HepG2 (cell line): ENCODE results near the gene SMTN. TPM values are rescaled to one million over a fixed set of nuclear protein-coding genes. Genes with fewer than 3 reads are reported as not detected.
A peak's percentile ranks its signal among the peaks of the same experiment; 100 is the strongest.

Experiments used
- ATAC-seq: fragments of 200-7000 bp; cut with Tn5 transposase; 3 replicates; pipeline ENCODE4 v1.9.1; 2020; ENCODE audit warnings: mild to moderate bottlenecking, moderate library complexity
- BruUV-seq: library from RNA; stranded (reverse); fragments of 400-500 nt; replicated peaks from 2 replicates; lab custom pipeline; 2021; lab: Mats Ljungman, UMichigan
- CTCF ChIA-PET: fragments of 300-600 bp; formaldehyde crosslinking; extraction: SDS; loops from one replicate; lab custom pipeline; 2021; ENCODE audit warnings: low total read pairs, inconsistent platforms, low intra/inter-chr PET ratio; lab: Yijun Ruan, JAX
- POLR2A ChIA-PET: fragments of 350-600 bp; sonication (Branson Sonifier 250); formaldehyde crosslinking; loops from one replicate; lab custom pipeline; 2020; ENCODE audit warnings: antibody characterized with exemption, inconsistent platforms; lab: Yijun Ruan, JAX
- DNase-seq: peaks from one replicate; pipeline ENCODE4 v3.0.0-alpha.2; 2015; ENCODE audit warnings: low spot score
- FAIRE-seq: peaks from 3 replicates; lab custom pipeline; 2011; peaks lifted over from hg19 to GRCh38; lab: Jason Lieb, UNC
- H2AFZ ChIP-seq: one replicate; pipeline ENCODE4 v1.6.1; 2011; ENCODE audit warnings: low read length, inconsistent platforms
- H3K27ac ChIP-seq: fragments of 300-600 bp; 3 replicates; pipeline ENCODE4 v1.8.0; 2011; ENCODE audit warnings: mixed run types, mild to moderate bottlenecking, mixed read lengths, low read length, inconsistent platforms; ENCODE audit not compliant: insufficient read depth; ENCODE audit errors: extremely low read length
- H3K27me3 ChIP-seq, 2 experiments: fragments of 200-600 bp in 1 of 2; 2 replicates in 1 of 2; 3 replicates in 1 of 2; pipeline versions ENCODE4 v1.6.0 to v1.8.0; 2011; ENCODE audit warnings: low read length in 2 of 2, mild to moderate bottlenecking in 2 of 2, moderate library complexity in 2 of 2, inconsistent platforms in 1 of 2; ENCODE audit not compliant: insufficient read depth in 2 of 2, control insufficient read depth in 1 of 2
- H3K36me3 ChIP-seq, 2 experiments: fragments of 200-600 bp in 1 of 2; replicated peaks in 1 of 2; 2 replicates in 1 of 2; 3 replicates in 1 of 2; pipeline versions ENCODE4 v1.5.1 to v1.8.0; 2011; ENCODE audit warnings: low read length in 2 of 2, inconsistent platforms in 1 of 2; ENCODE audit not compliant: insufficient read depth in 2 of 2, control insufficient read depth in 1 of 2
- H3K4me1 ChIP-seq: 2 replicates; pipeline ENCODE4 v1.5.1; 2012; ENCODE audit warnings: low read length, inconsistent platforms; ENCODE audit not compliant: insufficient read depth
- H3K4me2 ChIP-seq: 2 replicates; pipeline ENCODE4 v1.6.0; 2011; ENCODE audit warnings: low read depth, low read length, inconsistent platforms
- H3K4me3 ChIP-seq, 3 experiments: fragments of 200-600 bp in 1 of 3; sonication (generic), shearing (Covaris generic) in 1 of 3; replicated peaks in 1 of 3; 2 replicates each; pipeline ENCODE4 v1.5.1; 2011 to 2016; ENCODE audit warnings: low read length in 3 of 3, inconsistent platforms in 2 of 3, low read depth in 2 of 3, mild to moderate bottlenecking in 2 of 3, control low read depth in 1 of 3, mixed read lengths in 1 of 3; ENCODE audit not compliant: insufficient read depth in 1 of 3
- H3K79me2 ChIP-seq: one replicate; pipeline ENCODE4 v1.6.1; 2011; ENCODE audit warnings: low read length, inconsistent platforms; ENCODE audit not compliant: insufficient read depth
- H3K9ac ChIP-seq: 2 replicates; pipeline ENCODE4 v1.6.0; 2011; ENCODE audit warnings: mild to moderate bottlenecking, low read depth, low read length, inconsistent platforms; ENCODE audit not compliant: insufficient read depth
- H3K9me3 ChIP-seq: 2 replicates; pipeline ENCODE4 v1.5.1; 2012; ENCODE audit warnings: mild to moderate bottlenecking, low read length
- H4K20me1 ChIP-seq: 2 replicates; pipeline ENCODE4 v1.6.0; 2011; ENCODE audit warnings: inconsistent platforms, mild to moderate bottlenecking, low read length, moderate library complexity; ENCODE audit not compliant: insufficient read depth
- CENPT ChIP-seq: sonication (generic); formaldehyde crosslinking; IDR thresholded peaks from 2 replicates; pipeline ENCODE4 v1.8.0; 2022; ENCODE audit warnings: low read depth, mild to moderate bottlenecking, moderate library complexity, missing genetic modification reagents
- CHD2 ChIP-seq: IDR thresholded peaks from 2 replicates; pipeline ENCODE4 v1.6.1; 2011; ENCODE audit warnings: low read depth, low read length, improper control_type of control experiment
- E2F1 ChIP-seq: sonication (generic); formaldehyde crosslinking; IDR thresholded peaks from 2 replicates; pipeline ENCODE4 v1.5.0; 2020; ENCODE audit warnings: missing genetic modification reagents
- FLYWCH1 ChIP-seq: sonication (generic); formaldehyde crosslinking; IDR thresholded peaks from 2 replicates; pipeline ENCODE4 v1.8.1; 2023; ENCODE audit warnings: mild to moderate bottlenecking, missing genetic modification reagents
- GATA4 ChIP-seq: sonication (generic); IDR thresholded peaks from 2 replicates; pipeline ENCODE4 v1.6.1; 2016; ENCODE audit warnings: antibody characterized with exemption, low read depth, borderline replicate concordance
- GMEB1 ChIP-seq: sonication (generic); formaldehyde crosslinking; IDR thresholded peaks from 2 replicates; pipeline ENCODE4 v1.5.1; 2020; ENCODE audit warnings: missing genetic modification reagents, mild to moderate bottlenecking, borderline replicate concordance
- KAT8 ChIP-seq: IDR thresholded peaks from 2 replicates; pipeline ENCODE4 v1.6.1; 2016; ENCODE audit warnings: missing genetic modification reagents, missing compliant biosample characterization
- KDM2A ChIP-seq: sonication (generic); formaldehyde crosslinking; IDR thresholded peaks from 2 replicates; pipeline ENCODE4 v1.4.0; 2020; ENCODE audit warnings: low read depth, missing genetic modification reagents, borderline replicate concordance
- KDM5B ChIP-seq: sonication (generic); formaldehyde crosslinking; IDR thresholded peaks from 2 replicates; pipeline ENCODE4 v1.4.0; 2020; ENCODE audit warnings: missing genetic modification reagents, mild to moderate bottlenecking, borderline replicate concordance
- MAF1 ChIP-seq: sonication (generic); formaldehyde crosslinking; IDR thresholded peaks from 2 replicates; pipeline ENCODE4 v1.5.0; 2020; ENCODE audit warnings: missing genetic modification reagents, borderline replicate concordance
- MTF2 ChIP-seq: sonication (generic); formaldehyde crosslinking; IDR thresholded peaks from 2 replicates; pipeline ENCODE4 v1.5.0; 2020; ENCODE audit warnings: missing genetic modification reagents, borderline replicate concordance
- NCOA5 ChIP-seq: sonication (generic); formaldehyde crosslinking; IDR thresholded peaks from 2 replicates; pipeline ENCODE4 v1.4.0; 2020; ENCODE audit warnings: missing genetic modification reagents
- NFE2 ChIP-seq: sonication (generic); formaldehyde crosslinking; IDR thresholded peaks from 2 replicates; pipeline ENCODE4 v1.4.0; 2020; ENCODE audit warnings: missing genetic modification reagents
- PRMT3 ChIP-seq: sonication (generic); formaldehyde crosslinking; IDR thresholded peaks from 2 replicates; pipeline ENCODE4 v1.8.1; 2022; ENCODE audit warnings: low read depth, mild to moderate bottlenecking, moderate library complexity, missing genetic modification reagents, borderline replicate concordance
- SMARCC2 ChIP-seq: fragments of 450-650 bp; IDR thresholded peaks from 2 replicates; pipeline ENCODE4 v1.6.1; 2017; ENCODE audit warnings: antibody characterized with exemption, mild to moderate bottlenecking
- ZNF101 ChIP-seq: sonication (generic); formaldehyde crosslinking; IDR thresholded peaks from 2 replicates; pipeline ENCODE4 v1.4.0; 2020; ENCODE audit warnings: mild to moderate bottlenecking, low read depth, missing genetic modification reagents, borderline replicate concordance
- ZNF329 ChIP-seq: sonication (generic); formaldehyde crosslinking; IDR thresholded peaks from 2 replicates; pipeline ENCODE4 v1.9.0; 2021; ENCODE audit warnings: low read depth, mild to moderate bottlenecking, missing genetic modification reagents
- ZNF549 ChIP-seq: sonication (generic); formaldehyde crosslinking; IDR thresholded peaks from 2 replicates; pipeline ENCODE4 v1.5.0; 2020; ENCODE audit warnings: missing genetic modification reagents
- ZNF747 ChIP-seq: sonication (generic); formaldehyde crosslinking; IDR thresholded peaks from 2 replicates; pipeline ENCODE4 v1.8.1; 2023; ENCODE audit warnings: missing genetic modification reagents, mild to moderate bottlenecking, borderline replicate concordance
- ZNF777 ChIP-seq: sonication (generic); formaldehyde crosslinking; IDR thresholded peaks from 2 replicates; pipeline ENCODE4 v1.4.0; 2020; ENCODE audit warnings: missing genetic modification reagents
- WGBS: methylation state at CpG from one replicate; pipeline ENCODE4 v1.1.6; 2017; ENCODE audit warnings: low lambda C conversion rate; 5-methylcytosine and 5-hydroxymethylcytosine counted together
- in situ Hi-C: cut with HindIII; loops from 2 replicates; pipeline ENCODE4 v1.10.0; 2017; ENCODE audit warnings: low pct_unique_long_range_greater_than_20kb; ENCODE audit not compliant: extremely low pct_ligation_motif_present
- intact Hi-C: fragments of 100-400 bp; cut with micrococcal nuclease; formaldehyde crosslinking; loops from one replicate; pipeline ENCODE4 v1.10.0; 2022; ENCODE audit not compliant: unreplicated experiment
- polyA plus RNA-seq, 8 experiments: library from polyadenylated mRNA; depleted of rRNA in 3 of 8; stranded (reverse) in 7 of 8; unstranded in 1 of 8; fragments of >200 nt; fragmentation: Illumina TruSeq in 4 of 8; extraction: Trizol in 4 of 8; gene quantifications; 2 replicates each; pipeline versions ENCODE4 v1.2.1 to v1.2.3, GENCODE V29; 2011 to 2016; ENCODE audit warnings: low read depth in 4 of 8, missing spikeins in 1 of 8, mixed read lengths in 1 of 8; ENCODE audit not compliant: insufficient read depth in 1 of 8
- total RNA-seq, 5 experiments: library from RNA; depleted of rRNA; stranded (reverse); fragments of >200 nt; fragmentation: Illumina TruSeq; extraction: Trizol; gene quantifications; 2 replicates each; pipeline ENCODE4 v1.2.3, GENCODE V29; 2016; ENCODE audit warnings: low read depth in 1 of 5

Gene SMTN
- total and polyA plus RNA-seq, 2 of the 13 experiments (the other 11 are each of a cell fraction or from before 2014, with no cell fraction given), result 14.7 to 26.1 TPM

GRCh38 chr22:31048570-31048969 is 32.5 kb upstream of the SMTN start (continued):
- TF ChIP-seq KDM5B (CRISPR knock-in tag), result no peak

GRCh38 chr22:31049815-31050420 is 31.2 kb upstream of the SMTN start:
- BruUV-seq, result no TSS peak

GRCh38 chr22:31055117-31055634 is 25.9 kb upstream of the SMTN start:
- Histone ChIP-seq H2AFZ (no peak overlapping the region), H3K27me3 (no peaks in the 10 kb centered on the region), H3K36me3 (no peaks in the 10 kb centered on the region), H3K79me2 (no peaks in the 10 kb centered on the region), H3K27ac (peak overlapping the region; percentile 63), H3K4me1 (peaks cover 57% of the 10 kb centered on the region), H3K9me3 (no peaks in the 10 kb centered on the region), H4K20me1 (no peaks in the 10 kb centered on the region), H3K9ac (peak overlapping the region; percentile 66), H3K4me2 (peak overlapping the region; percentile 69), H3K4me3 (peak overlapping the region in 1 of 3 experiments; percentile 32; a peak in 1 of 6 replicates)
- 42% methylated on average over 5 of the region's 5 CpGs for WGBS
- TSS peak; percentile 100 for BruUV-seq
- DNase-seq (no peak), FAIRE-seq (no peak), ATAC-seq (no peak)
- intact Hi-C loops (loop anchor here (5.0 kb wide), 1 partner anchor 88 kb away; the partner anchor contains the start of genes MORC2 and TUG1), in situ Hi-C loops (no loop called here)
- ChIA-PET CTCF (no interaction called here), POLR2A (interaction anchor here (0.7 to 3.8 kb wide), 10 partner anchors 9 to 104 kb away, joined by 3 to 29 read pairs (median 18); partner anchors contain the start of genes INPP5J, MORC2, RNF185 and SMTN)
- no peak for TF ChIP-seq KDM2A (CRISPR knock-in tag)
- TF ChIP-seq ZNF777 (CRISPR knock-in tag), result no peak
- 0 out of 2 replicates have a peak, but pooled peaks have one; percentile 26 for TF ChIP-seq ZNF329
- 0 out of 2 replicates have a peak, but pooled peaks have one; percentile 1 for TF ChIP-seq GATA4
- no peak for TF ChIP-seq GMEB1 (CRISPR knock-in tag)
- TF ChIP-seq E2F1, result 0 out of 2 replicates have a peak, but pooled peaks have one; percentile 38
- TF ChIP-seq ZNF747 (CRISPR knock-in tag), result 0 out of 2 replicates have a peak, but pooled peaks have one; percentile 3
- TF ChIP-seq MAF1 (CRISPR knock-in tag), result no peak

More at GRCh38 chr22:31049815-31050420, 31.2 kb upstream of the SMTN start:
- Histone ChIP-seq H3K4me2 (no peak overlapping the region), H3K36me3 (no peaks in the 10 kb centered on the region), H4K20me1 (no peaks in the 10 kb centered on the region), H3K9ac (no peak overlapping the region), H3K9me3 (no peaks in the 10 kb centered on the region), H3K27ac (no peak overlapping the region), H2AFZ (peak overlapping the region; percentile 51), H3K4me1 (peaks cover 53% of the 10 kb centered on the region), H3K4me3 (no peak overlapping the region), H3K79me2 (no peaks in the 10 kb centered on the region), H3K27me3 (no peaks in the 10 kb centered on the region)
- intact Hi-C loops (no loop called here), in situ Hi-C loops (no loop called here)
- POLR2A ChIA-PET, result no interaction called here
- ATAC-seq (no peak), DNase-seq (no peak), FAIRE-seq (no peak)
- CTCF ChIA-PET, result no interaction called here
- 57% methylated on average over 3 of the region's 3 CpGs for WGBS
- no peak for TF ChIP-seq SMARCC2
- no peak for TF ChIP-seq CHD2
- no peak for TF ChIP-seq FLYWCH1 (CRISPR knock-in tag)
- no peak for TF ChIP-seq NCOA5 (CRISPR knock-in tag)
- TF ChIP-seq KAT8 (CRISPR knock-in tag), result no peak
- TF ChIP-seq NFE2 (CRISPR knock-in tag), result no peak
- no peak for TF ChIP-seq ZNF549 (CRISPR knock-in tag)
- TF ChIP-seq MTF2 (CRISPR knock-in tag), result no peak
- no peak for TF ChIP-seq CENPT
- TF ChIP-seq ZNF101, result no peak
- no peak for TF ChIP-seq PRMT3 (CRISPR knock-in tag)
